ENCODE results near the gene IGF2.
"Not testable (repeated sequence)": the region's sequence is repeated elsewhere in the genome, so short reads cannot be mapped to it uniquely, and the experiment has no call there.

Gene IGF2

GRCh38 chr11:2136209-2136951, 2.8 kb downstream of the IGF2 start:
- no peak for DNase-seq

DNA sequence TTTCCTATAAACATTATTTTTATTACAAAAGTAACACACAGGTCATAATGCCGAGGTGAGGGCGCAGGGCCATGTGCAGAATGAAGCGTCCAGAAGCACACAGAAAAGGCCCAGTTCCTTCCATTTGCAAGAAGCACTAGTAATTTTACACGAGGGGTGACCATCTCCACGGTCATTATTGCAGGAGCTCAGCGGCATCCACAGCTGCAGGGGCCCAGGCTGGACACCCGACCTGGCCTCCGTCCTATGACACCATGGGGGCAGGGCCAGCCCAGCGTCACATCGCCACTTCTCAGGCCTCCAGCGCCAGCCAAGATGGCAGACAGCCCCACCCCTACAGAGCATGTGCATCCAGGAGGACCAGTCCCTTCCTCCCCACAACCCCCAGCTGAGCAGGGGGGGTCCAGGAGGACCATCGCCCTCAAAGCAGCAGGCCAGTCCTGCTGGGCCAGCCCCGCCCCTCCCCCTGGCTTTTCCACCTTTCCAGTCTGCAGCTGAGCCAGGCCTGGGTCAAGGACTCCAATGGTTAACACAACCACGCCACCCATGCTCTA, 3.5 kb downstream of the IGF2 start:
- no peak for DNase-seq

DNA sequence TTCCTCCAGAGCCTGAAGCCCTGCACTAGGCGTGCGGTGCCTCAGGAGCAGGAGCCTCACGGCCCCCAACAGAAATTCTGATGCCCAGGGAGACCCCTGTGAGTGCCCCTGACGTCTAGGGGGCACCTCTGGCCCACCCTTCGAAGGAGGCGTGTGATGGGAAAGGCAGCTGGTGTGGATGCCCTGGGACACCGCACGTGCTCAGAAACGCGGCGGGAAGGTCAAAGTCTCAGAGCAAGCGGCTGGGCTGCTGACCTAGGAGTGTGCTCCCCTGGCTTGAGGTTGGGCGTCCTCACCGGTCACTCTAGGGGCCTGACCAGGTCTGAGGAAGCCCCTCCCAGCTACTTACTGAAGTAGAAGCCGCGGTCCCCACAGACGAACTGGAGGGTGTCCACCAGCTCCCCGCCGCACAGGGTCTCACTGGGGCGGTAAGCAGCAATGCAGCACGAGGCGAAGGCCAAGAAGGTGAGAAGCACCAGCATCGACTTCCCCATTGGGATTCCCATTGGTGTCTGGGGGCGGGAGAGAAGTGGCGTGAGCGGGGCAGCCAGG, 4.1 kb downstream of the IGF2 start:
- no peak for DNase-seq

- no peak for DNase-seq
These were observed 4.9 kb downstream of the IGF2 start for GRCh38 chr11:2134022-2135010.

DNA sequence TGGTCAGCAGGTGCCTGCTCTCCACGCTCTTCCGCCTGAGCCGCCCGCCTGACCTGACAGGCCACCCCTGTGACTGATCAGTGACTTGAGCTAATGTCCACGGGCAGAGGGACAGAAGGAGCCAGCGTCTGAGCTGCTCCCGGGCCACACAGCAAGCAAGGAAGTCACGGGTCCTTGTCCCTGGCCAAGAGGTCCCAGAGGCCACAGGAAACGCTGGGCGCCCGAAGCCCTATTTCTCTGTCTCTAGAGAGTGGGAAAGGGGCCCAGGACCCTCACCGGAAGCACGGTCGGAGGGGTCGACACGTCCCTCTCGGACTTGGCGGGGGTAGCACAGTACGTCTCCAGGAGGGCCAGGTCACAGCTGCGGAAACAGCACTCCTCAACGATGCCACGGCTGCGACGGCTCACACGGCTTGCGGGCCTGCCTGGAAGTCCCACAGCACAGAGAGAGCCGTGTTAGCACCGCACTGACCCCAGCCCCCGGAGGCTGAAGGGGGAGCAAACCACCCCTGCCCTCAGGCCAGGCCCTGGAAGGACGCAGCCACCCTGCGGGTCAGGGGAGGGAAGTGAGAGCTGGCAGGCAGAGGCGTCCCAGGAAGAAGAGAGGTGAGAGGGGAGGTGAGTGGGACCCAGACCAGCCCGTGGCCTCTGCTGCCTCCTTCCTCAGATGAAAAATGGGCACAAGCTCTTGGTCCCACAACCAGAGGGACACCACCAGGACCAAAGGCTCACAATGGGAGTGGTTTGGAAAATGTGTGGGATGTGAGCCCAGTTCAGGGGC, 5.8 kb downstream of the IGF2 start:
- no peak for DNase-seq

DNA sequence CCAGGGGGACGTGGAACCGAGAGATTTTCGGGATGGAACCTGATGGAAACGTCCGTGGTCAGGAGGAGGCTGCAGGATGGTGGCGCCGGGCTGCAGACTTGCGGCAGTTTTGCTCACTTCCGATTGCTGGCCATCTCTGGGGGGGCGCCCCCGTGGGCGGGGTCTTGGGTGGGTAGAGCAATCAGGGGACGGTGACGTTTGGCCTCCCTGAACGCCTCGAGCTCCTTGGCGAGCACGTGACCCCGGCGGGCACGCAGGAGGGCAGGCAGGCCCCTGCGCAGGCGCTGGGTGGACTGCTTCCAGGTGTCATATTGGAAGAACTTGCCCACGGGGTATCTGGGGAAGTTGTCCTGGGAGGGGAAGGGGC, 6.3 kb downstream of the IGF2 start:
- DNase-seq: no peak

DNA sequence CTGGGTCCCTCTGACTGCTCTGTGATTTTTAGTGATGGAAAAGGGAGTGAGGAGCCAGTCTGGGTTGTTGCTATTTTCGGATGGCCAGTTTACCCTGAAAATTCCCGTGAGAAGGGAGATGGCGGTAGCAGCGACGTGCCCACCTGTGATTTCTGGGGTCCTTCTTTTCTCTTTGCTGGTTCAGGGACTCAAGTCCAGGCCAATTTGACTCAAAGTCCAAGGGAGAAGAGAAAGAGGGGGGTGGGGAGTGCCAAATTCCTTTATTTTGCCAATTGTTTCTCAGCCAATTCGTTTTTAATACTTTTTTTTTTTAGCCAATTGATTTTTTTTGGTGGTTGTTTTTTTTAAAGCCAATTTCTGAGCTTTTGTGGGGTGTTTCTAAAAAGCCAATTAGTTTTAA, 6.9 kb downstream of the IGF2 start:
- DNase-seq: no peak

GRCh38 chr11:2131371-2132236, 7.6 kb downstream of the IGF2 start:
- no peak for DNase-seq

DNA sequence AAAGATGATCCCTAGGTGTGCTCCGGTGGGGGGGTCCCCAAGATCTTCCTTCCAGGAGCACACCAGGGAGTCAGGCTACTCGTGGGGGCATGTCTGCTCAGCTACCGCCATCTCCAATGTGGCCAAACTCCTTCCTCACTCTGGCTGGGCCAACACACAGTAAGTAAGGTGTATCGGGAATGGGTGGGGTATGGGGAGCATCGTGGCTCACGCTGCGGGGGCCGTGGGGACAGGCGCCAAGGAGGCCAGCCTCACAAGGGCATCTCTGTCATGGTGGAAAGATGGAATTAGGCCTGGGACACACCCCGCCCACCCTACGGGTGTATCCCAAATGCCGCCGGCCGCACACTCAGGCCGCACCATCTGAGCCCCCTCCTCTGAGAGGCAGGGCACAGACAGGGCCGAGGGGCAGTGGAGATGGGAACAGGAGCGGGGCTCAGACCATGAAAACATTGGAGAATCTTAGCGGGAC, 8.3 kb downstream of the IGF2 start:
- no peak for DNase-seq

DNA sequence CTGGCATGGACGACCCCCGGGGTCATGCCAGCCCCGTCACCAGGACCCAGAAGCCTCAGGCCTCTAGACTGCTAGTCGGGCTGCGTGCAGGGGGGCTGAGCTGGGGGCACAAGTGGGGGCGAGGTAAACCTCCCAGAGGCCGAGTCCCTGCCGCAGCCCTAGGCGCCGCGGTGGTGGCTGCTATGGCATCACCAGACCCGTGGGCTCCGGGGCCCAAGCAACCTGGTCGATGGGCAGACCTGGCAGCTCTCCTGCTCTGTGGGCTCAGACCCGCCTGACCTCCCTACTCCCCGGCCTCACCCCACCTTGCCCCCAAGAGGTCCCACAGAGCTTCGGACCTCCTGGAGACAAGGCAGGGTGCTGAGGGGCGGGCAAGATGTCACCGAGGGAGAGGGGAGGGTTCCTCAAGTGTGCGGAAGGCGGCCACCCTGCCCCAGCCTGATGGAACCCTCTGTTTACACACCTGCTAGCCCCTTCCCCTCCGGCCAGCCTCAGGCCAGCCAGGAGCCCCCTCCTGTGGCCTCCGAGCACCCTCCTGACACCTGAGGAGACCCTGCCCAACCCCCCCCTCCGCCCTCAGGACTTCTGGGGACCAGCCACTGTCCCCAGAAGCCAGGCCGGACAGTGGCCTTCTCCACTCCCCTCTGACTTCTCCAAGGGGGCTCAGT, 9.4 kb downstream of the IGF2 start:
- no peak for DNase-seq

GRCh38 chr11:2129308-2129698, 9.9 kb downstream of the IGF2 start:
- DNase-seq: no peak

- no peak for DNase-seq
These were observed 10.5 kb downstream of the IGF2 start for GRCh38 chr11:2128511-2129307.

DNA sequence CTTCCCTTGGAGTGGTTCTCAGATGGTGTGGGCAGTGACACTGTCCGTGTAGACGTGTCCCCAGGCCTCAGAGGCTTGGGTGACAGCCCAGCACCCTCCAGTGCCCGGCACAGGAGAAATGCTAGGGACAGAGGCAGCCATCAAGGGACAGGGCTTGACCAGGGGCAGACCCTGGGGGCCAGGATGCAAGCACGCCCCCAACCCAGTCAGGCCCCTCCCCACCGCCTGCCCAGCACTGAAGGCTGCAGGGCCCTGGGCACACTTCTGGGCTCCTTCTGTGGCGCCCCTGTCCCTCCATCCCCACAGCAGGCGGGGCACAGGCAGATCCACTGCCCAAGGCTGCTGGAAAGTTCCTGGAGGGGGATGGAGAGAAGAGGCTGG, 11.1 kb downstream of the IGF2 start:
- no peak for DNase-seq

DNA sequence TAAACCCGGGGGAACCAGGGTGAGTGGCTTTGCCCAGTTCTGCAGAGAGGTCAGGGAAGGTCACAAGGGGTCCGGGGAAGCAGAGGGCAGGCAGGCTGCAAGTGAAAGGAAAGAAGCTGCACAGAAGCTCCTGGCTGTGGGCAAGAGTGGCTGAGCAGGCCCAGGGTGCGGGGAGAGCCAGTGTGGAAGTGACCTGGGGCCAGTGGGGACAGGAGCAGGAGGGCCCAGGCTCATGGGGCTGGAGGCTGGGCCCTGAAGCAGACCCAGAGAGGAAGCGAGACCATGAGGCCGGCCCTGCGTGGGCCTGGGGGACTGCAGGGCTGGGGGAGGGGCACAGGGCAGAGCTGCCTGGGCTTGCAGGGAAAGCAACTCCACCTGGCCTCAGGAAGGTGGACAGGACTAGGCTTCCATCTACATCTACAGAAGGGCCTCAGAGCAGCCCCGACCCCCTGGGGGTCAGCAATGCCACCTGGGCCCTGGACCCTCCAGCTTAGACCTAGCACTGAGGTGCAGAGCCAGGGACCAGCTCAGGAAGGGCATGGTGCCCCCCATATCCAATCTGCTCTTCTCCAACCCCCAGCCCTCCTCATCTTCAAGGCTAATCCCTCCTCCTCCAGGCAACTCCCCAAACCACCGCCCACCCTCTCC, 11.6 kb downstream of the IGF2 start:
- no peak for DNase-seq

- no peak for DNase-seq
These were observed 12.6 kb downstream of the IGF2 start for GRCh38 chr11:2126520-2127085.

- DNase-seq: not testable (repeated sequence)
These were observed 14.3 kb downstream of the IGF2 start for GRCh38 chr11:2124736-2125484.

DNA sequence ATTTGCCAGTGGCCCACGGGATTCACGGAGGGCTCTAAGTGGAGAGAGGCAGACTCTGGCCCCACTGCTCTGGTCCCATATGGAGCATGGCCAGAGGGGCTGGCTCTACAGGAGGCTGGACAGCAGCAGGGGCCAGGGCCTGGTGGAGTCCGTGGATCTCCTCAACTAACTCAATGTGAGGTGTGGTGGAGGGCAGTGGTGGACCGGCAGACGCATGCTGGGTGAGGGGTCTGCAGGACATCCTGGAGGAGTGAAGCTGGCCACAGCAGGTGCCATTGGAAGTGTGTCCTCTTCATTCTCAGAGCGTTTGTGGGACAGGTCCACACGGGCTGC, 15.6 kb downstream of the IGF2 start:
- no peak for DNase-seq

- DNase-seq: no peak
These were observed 16.1 kb downstream of the IGF2 start for GRCh38 chr11:2122907-2123627.
